Activated T-helper 1 cell treated with Interleukin-2 at 50 U/mL for 16 hours (primary cell): ENCODE measurements around the gene PKHD1.

ENCODE experiments used
- DNase-seq: peaks from one replicate; pipeline ENCODE4 v3.0.0-alpha.2; 2020; ENCODE audit warnings: low read depth

PKHD1 gene

DNA sequence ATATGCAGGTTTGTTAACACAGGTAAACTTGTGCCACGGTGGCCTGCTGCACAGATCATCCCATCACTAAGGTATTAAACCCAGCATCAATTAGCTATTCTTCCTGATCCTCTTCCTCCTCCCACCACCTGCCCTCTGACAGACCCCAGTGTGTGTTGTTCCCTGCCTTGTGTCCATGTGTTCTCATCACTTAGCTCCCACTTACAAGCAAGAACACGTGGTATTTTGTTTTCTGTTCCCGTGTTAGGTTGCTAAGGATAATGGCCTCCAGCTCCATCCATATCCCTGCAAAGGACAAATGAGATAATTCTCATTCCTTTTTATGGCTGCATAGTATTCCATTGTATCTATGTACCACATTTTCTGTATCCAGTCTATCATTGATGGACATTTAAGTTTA, 294.0 kb downstream of the PKHD1 start:
- no peak for DNase-seq

GRCh38 chr6:51792273-51793030, 295.0 kb downstream of the PKHD1 start:
- no peak for DNase-seq

DNA sequence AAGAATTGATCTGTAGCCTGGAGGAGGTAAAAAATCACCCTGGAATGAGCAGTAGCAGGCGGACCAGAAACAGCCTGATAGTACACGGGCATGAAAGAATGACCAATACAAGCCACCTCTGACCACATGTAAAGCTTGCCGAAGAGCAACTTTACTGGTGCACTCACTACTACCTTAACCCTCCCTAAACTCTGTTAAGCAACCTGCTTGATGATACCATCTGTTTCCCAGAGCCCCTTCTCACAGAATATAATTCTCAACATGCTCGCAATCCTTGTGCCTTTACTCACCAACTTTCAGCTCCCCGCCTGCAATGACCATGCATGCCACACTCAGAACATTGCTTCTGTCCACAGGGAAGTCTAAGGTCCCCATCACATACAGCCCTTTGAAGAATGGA, 296.5 kb downstream of the PKHD1 start:
- DNase-seq: no peak

- no peak for DNase-seq
Observed at GRCh38 chr6:51788121-51788520, 299.3 kb downstream of the PKHD1 start.

GRCh38 chr6:51778666-51779065, 308.7 kb downstream of the PKHD1 start:
- DNase-seq: no peak

DNA sequence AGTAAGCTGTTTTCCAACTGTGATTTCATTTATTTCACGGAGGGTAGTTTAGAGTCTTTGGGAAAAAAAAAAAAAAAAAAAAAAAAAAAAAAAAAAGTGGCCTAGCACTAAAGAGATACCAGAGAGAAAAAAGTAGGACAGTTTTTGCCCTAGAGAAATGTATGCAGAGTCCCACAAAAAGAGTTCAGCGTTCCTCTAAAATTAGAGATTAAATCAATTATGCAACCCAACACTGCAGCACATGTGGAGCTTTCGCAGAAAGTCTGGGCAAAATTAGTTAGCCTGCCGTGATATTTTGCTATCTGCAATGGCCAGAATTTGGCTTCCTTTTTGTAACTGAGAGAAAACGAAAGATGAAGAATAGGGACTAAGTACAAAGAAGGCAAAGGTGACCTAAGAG, 309.8 kb downstream of the PKHD1 start:
- no peak for DNase-seq

DNA sequence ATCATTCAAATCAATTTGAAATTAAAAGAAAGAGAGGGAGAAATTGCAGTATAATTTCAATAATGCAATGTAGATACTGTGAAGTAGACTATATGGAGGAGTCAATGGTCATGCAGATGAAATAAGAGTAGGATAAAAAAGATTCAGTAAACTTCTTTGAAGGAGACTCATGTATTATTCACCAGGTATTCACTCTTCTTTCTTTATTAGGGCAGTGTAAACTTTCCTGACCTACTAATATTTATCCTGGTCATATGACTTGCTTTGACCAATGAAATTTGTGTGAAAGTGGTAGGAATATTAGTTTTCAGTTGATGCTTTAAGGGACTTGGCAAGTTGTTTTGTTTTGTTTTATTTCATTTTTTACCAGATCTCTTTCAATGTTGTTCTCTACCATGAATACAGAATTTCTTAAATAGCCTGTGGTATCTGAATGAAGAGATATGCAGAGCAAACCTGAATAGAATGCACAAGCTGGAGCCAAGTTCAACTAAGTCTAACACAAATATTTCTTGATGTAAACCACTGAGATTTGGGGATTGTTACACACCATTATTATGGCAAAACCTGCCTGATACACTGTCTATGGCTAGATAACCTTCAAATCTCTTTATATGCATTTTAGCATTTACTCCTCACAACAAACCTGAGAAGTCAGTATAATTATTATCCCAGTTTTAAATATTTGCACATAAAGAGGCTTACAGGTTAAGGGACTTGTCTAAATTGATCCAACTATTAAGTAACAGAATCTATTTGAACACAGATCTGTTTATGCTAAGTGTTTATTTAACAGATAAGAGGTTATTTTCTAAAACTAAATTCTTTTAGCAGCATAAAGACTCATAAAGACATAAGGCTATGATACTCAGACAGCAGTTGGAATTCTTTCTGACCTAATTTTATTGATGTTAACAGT, 311.2 kb downstream of the PKHD1 start:
- DNase-seq: no peak

GRCh38 chr6:51768087-51768486, 319.3 kb downstream of the PKHD1 start:
- no peak for DNase-seq

DNA sequence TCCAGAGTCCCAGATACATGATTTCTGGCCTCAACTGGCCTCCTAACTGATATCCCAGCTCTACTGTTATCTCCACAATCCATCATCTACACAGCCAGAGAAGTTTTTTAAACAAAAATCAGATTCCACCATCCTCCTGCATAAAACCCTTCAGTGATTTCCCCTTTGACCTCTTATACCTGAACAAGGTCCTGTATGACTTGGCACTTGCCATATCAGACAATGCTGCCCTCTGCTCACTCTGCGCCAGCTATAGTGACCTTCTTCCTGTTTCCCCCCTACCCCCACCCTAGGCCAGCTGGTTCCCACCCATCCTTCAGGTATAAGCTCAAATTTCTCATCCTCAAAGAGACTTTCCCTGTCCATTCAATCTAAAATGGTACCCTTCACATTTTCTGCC, 322.2 kb downstream of the PKHD1 start:
- DNase-seq: no peak

DNA sequence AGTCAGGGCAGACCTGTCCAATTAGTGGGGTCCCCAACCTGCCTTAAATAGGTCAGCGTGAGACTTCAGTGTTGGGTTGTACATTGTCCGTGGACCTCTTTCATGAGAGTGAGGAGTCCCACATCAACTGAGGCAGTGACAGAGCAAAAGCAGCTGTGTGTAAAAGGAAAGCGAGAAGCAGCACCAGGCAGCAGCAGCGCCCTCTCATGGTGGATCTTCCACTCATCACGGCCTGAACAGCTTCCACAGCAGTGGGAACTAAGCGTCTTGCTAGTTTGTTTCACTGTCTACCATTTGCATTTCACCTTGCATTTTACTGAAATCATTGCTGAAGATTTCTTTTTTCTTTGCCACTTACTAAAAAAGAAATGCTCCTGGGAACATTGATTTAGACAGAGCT, 333.8 kb downstream of the PKHD1 start:
- DNase-seq: no peak

DNA sequence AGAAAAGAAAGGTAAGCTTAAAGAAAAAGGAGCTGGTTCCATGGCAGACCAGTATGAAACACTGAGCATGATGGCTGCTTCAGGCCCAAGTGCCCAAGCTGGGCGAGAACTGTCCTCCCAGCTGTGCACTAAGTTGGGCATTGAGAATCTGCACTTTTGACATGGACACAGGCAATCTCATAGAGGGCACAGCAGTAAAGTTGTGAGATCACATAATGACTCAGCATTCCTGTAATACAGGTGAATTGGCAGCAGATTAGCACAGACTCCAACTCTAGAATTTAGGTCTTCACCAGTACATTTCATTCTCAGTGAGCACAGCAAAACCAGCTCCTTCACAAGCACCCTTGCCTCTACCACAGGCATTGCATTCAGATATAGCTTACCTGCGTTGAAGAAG, 343.4 kb downstream of the PKHD1 start:
- no peak for DNase-seq

DNA sequence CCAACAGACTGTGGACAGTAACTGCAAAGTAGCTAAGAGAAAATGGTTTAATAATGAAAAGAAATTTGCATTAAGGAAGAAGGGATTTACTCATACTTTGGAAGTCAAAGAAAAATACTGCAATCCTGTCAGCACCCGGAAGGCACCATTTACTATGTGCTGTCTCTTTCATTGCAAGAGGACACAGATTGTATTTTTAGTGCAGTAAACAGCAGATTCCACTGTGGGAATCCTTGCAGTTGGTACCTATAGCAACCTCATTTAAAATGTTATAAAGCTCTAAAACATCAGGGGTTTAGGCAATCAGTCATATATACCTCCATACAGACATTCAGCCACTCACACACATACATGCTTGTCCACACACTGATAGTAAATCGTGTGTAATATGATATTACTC, 346.8 kb downstream of the PKHD1 start:
- DNase-seq: no peak

DNA sequence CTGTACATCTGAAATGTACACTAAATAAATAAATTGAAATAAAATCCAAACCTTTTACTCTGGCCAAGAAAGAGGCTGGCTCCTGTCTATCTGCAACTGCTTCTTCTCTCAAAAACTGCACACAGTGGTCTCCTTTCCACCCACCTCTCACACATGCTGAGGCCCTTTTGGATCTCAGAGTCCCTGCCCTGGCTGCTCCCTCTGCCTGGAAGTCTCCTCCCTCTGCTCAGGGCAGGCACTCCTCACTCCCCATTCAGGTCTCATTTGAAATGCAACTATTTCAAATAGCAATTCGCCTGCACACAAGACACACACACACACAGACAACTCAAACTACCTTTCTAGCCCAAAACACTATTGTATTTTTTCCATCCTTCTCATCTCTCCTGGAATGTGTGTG, 348.8 kb downstream of the PKHD1 start:
- no peak for DNase-seq

GRCh38 chr6:51737580-51738360, 349.6 kb downstream of the PKHD1 start:
- DNase-seq: no peak

DNA sequence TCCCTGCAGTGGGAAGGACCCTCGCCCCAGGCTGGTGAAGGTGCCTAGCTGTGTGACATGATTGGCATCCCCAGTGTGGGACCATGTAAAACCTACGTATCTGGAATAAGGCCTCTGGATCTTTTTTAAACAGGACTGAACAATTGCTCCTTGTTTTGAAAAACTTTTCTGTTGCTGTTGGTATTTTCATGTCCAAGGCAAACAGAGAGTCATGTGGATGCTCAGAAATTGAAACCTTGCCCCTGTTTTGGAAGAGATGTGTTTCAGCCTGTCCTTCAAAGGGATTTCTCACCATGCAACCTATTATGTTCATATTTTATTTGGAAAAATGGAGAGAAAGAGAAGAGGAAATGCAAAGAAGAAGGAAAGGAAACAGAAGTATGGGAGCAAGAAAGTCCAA, 362.3 kb downstream of the PKHD1 start:
- no peak for DNase-seq

DNA sequence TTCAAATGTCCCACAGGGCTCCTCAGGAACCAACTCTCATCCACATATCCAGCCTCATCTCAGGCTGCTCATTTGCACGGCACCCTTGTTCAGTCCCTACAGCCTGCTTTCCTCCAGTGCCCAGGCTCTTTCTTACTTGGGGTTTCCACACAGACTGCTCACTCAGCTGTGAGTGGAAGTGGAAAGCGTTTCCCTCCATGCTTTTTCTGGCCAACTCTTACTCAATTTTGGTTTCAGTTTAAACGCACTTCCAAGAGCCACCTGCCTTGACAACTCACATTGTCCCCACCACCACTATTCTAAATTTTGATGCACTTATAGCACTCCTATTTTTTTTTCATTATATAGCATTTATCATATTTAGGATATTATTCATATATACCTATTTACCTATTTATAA, 367.1 kb downstream of the PKHD1 start:
- DNase-seq: no peak

- DNase-seq: no peak
Observed at GRCh38 chr6:51719297-51719696, 368.1 kb downstream of the PKHD1 start.

- DNase-seq: no peak
Observed at GRCh38 chr6:51718533-51718932, 368.9 kb downstream of the PKHD1 start.

DNA sequence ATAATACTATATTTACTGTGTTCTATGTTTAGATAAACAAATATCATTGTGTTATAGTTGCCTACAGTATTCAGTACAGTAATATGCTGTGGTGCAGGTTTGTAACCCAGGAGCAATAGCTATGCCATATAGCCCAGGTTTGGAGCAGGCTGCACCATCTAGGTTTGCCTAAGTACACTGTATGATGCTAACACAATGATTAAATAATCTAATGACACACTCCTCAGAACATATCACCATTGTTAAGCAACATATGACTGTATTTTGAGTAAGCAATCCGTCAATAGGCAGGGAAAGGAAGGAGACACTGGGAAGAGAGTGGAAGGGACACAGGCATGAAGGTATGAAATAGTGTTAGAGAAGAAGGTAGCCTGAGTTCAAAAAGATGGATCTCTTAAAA, 369.9 kb downstream of the PKHD1 start:
- no peak for DNase-seq

GRCh38 chr6:51711876-51712275, 375.5 kb downstream of the PKHD1 start:
- DNase-seq: no peak

DNA sequence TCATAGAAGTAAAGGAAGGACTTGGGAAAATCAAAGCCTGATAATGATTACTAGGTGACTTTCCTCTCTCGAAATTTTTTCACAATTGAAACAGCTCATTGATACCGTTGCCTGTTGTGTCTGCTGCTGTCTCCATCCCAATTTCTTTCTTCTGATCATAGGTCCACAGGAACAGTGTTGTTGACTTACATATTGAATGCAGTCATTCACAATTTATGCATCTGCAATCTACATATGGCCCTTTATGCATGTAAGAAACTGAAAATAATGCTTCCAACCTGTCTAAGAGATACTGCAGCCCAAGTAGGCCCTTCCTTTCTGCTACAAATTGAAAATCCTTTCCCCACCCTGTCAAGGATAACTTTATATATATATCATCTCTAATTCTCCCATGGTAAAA, 381.3 kb downstream of the PKHD1 start:
- no peak for DNase-seq

GRCh38 chr6:51704932-51705540, 382.4 kb downstream of the PKHD1 start:
- DNase-seq: no peak
